GM18870 (cell line): ENCODE data around the gene DYNC2H1.
"Not testable (repeated sequence)": the region's sequence is repeated elsewhere in the genome, so short reads cannot be mapped to it uniquely, and the experiment has no call there.

Experiments used
- ATAC-seq: cut with Tn5 transposase; IDR thresholded peaks from one replicate; pipeline ENCODE4 v1.9.1; 2021; ENCODE audit warnings: moderate library complexity; ENCODE audit not compliant: unreplicated experiment

DYNC2H1 gene

DNA sequence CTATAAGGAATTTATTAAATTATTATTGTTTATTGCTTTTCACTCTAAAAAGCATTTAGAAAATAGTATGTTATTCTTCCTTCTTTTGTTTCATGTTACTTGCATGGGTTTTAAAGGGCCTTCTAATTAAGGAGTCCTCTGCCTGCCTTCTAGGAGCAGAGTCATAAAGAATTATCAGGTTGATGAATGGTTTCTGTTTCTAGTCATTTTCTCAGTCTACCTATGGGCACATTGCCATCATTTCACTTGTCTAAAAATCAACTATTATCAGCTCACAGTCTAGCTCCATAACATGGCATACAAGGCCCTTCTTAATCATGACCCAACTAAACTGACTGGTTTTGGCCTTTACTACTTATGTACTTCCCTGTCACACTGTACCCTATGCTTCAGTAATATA, 16.2 kb downstream of the DYNC2H1 start:
- ATAC-seq, result no peak

DNA sequence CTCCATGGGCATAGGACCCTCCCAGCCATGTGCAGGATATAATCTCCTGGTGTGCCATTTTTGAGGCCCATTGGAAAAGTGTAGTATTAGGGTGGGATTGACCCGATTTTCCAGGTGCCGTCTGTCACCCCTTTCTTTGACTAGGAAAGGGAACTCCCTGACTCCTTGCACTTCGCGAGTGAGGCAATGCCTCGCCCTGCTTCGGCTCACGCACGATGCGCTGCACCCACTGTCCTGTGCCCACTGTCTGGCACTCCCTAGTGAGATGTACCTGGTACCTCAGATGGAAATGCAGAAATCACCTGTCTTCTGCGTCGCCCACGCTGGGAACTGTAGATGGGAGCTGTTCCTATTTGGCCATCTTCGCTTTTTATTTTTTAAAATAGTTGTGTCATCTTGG, 32.8 kb downstream of the DYNC2H1 start:
- ATAC-seq, result not testable (repeated sequence)

DNA sequence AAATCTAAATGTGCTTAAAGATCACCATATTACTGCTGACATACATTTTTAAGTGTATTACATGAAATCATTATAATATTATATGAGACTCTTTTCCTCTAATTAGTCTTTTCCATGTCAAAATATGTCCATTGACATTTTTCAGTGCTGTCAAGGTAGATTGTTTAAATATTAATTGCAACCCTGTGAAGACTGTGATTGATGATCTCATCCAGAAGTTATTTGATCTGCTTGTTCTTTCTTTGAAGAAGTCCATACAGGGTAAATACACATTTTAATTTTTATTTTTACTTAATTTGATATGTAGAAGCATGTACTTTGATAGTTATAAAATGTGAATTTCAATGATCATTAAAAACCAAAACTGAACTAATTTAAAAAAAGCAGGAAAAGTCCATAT, 38.4 kb downstream of the DYNC2H1 start:
- ATAC-seq, result no peak

DNA sequence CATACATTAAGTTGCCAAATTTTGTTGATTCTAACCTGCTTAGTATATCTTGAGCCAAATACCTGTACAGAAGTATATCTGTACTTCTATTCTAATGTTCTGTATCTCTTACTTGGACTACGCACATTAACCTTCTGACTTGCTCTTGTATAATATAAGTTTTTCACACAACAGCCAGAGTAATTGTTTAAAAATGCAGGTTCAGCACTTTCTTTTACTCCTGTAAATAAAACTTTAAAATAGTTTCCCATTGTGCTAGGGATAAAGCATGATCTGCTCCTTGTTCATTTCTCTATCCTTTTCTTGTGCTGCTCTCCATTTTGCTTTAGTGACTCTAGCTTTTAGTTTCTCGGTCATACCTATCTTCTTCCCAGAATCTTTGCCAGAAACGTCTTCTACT, 48.3 kb downstream of the DYNC2H1 start:
- ATAC-seq, result no peak

DNA sequence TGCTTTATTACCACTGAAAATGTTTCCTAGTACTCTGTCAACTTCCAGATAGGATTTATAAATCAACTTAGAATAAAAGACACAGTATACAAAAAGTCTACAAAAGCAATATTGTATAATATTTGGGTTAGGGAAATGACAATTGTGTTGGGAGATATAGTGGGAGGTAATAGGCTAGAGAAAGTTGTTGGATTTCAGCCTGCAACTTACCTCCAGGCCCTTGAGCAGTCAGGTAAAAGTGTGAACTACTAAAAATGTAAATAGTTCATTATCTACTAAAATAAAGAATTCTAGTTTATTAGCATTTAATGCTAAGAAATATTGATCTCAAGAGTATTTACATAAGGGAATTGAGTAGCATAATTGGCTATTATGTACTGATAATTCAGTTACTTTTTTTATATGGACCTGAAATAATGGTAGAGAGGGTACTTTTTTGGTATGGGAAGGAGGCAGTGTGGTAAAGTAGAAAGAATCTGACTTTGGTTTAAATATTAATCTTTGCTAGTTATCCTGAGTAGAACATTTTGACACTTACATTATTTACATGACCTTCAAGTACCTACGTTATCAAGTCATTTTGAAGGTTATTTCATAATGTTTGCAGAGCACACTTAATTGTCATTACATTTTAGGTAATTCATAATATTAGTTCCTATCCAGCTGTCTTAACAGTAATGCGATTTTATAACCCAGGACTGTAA, 55.0 kb downstream of the DYNC2H1 start:
- no peak for ATAC-seq

DNA sequence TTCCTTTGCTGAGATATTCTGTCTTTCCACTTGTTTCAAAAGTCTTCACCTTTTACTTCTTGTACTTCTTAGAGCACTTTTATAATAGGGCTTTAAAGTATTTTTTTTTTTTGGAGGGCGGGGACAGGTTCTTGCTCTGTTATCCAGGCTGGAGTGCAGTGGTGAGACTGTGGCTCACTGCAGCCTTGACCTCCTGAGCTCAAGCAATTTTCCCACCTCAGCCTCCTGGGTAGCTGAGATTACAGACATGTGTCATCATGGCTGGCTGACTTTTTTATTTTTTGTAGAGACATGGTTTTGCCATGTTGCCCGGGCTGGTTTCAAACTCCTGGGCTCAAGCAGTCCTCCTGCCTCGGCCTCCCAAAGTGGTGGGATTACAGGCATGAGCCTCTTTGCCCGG, 57.9 kb downstream of the DYNC2H1 start:
- ATAC-seq, result no peak

DNA sequence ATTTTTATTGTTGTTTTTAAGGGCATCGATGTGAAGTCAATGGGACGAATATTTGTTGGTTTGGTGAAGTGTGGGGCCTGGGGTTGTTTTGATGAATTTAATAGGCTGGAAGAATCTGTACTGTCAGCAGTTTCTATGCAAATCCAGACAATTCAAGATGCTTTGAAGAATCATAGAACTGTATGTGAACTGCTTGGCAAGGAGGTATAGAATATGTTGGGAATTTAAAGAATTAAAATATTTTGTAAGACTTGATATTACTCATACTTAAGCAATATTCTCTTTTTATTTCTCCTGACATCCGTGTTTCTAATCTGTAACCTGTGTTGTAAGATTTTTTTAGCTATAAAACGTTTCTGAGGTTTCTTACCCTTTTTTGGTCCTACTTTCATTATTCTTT, 61.6 kb downstream of the DYNC2H1 start:
- ATAC-seq, result no peak

DNA sequence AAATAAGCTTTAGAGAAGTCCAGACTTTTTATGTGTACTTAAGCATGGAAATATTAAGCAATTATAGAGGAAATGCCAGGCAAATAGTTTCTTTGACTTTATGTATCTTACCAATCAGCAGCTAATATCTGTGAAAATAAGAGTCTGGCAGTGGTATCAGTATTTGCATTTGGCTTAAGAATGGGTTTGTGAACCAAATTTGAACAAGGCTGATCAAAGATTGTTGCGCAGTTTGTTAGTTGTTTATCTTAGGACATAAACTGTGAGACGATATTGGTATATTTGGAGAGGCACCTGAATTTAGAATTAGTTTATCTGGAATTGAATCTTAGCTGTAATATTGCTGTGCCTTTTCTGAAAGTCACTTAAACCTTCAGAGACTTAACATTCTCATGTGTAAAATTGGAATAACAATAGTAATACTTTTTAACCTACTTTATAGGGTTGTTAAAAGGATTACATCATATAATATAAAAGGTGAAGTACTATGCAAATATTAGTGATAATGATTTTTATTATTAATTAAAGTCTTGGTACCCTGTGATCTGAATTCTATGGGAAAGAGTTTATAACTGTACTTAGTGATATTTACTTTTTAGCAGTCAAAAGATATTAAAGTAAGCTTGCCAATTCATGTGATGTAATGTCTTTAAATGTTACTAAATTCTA, 66.4 kb downstream of the DYNC2H1 start:
- ATAC-seq, result no peak

DNA sequence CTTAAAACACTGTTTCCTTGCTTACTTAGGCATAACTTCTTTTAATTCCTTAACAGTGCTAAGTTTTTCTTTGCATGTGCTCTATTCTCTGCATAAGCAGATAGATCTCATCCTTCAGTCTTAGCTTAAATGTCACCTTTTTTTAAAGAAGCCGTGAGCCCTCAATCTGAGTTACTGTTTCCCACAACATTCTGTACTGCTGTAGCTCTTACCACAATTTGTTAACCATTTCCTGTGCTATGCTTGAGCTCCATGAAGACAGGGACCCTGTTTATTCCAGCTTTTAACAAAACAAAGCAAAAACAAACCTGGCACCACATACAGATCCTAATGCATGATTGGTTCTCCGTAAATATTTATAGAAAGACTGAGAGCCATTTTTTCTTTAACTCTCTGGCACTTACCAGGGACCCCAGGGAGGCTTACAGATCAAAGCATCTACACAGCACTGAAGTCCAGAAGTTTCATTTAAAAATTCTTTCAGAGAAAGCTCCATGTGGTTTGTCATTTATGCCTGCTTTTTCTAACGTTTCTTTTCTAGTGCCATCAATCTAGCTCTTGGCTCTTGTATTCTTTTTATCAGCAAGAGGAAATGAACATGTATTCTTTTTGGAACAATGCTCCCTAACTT, 74.9 kb downstream of the DYNC2H1 start:
- ATAC-seq, result no peak

DNA sequence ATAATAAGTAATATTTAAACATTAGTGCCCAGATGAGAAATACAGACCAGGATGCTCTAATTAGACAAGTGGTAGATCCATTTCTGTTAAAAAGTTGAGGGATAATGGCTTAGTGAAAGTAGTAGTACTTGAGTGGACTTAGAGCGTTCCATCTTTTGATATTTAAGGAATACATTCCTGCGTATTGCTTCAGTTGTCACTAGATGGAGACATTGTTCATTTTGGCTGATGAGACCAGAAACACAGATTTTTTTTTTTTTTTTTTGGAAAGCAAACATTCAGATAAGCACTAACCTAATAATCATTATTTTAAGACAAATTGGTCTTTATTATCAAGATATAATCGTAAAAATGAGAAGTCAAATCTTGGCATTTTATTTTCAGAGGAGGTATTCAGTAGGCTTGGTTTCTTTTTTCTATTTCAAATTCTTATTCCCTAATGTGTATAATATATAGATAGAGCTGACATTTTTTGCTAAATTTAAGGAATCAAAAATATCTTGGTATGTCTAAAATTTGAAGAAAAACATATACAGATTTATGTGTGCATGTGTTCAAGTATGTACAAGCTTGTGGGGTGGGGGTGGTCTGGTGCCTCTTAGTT, 92.9 kb downstream of the DYNC2H1 start:
- no peak for ATAC-seq

DNA sequence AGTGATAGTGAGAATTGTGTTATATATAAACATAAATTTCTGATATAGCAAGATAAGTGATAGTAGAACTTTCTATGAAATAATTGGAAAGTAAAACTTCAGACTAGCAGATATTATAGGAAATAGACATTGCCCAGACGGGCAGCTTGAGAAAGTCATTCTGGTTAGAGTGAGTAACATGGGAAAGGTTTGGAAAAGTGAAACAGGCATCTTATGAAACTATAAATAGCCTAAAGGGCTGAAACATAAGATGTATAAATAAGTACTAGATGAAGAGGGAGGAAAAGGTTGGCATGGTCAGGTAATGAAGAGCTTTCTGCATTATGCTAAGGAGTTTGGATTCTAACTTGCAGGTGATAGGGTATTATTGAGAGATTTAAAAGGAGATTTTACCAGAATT, 101.3 kb downstream of the DYNC2H1 start:
- ATAC-seq, result no peak

DNA sequence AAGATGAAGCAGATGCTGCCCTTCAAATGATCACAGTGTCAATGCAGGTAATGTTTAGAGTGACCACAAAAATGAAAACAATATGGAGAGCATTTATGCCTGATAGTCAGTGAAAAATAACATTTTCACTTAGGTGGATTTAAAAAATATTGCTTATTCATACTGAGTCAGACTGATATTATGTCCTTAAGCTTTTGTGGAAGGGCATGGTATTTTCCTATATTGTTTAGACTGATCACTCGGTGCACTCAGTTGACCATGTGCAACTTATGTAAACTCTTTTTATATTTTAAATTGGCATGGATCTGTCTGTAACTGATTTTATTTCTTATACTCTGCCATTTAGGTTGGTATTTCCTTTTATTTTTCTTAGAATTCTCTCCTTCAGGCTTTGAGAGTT, 106.6 kb downstream of the DYNC2H1 start:
- no peak for ATAC-seq

DNA sequence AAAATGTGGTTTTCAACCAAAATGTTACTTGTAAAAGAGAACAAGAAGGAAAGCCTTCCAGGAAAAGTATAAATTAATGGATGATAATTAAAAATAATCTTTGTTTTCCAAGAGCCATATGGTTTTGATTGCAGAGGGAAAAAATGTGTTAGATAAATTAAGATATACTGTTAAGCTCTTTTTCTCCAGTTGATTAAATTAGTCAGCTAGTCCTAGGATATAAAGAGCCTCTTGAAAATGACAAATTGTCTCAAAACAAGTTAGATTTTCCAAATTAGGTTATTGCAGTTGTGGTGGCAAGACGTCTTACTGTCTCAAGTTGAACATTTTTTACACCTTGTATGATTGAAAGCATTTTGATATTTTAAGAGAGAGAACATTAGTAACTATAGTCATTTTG, 110.9 kb downstream of the DYNC2H1 start:
- no peak for ATAC-seq

DNA sequence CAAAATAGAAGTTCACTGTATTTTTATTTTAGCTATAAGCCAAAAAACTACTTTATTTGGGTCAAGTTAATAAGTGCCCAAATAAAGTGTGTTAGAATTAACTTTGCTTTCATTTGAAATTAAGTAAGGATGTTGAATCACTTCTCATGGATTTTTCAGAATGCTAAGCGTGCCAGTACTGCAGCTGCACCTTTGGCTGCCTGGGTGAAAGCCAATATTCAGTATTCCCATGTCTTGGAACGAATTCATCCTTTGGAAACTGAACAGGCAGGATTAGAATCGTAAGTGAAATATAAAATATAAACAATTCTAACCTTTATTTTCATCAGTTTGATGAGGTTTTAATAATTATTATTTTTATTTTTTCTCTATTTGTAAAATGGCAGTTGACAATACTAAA, 113.6 kb downstream of the DYNC2H1 start:
- ATAC-seq, result no peak

DNA sequence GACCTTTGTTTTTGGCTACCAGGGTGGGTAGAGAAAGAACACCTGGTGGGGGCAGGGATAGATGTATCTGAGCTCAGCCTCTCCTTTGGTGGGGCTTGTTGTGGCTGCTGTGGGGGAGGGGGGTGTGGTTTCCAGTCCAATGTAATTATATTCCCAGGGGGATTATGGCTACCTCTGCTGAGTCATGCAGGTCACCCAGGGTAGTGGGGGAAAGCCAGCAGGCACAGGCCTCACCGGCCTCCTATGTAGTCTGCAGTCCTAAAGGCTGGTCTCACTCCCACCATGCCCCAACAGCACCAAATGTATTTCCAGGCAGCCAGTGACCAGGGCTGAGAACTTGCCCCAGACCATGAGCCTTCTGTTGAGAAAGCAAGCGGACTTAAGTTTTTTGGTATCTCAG, 119.6 kb downstream of the DYNC2H1 start:
- ATAC-seq, result no peak

DNA sequence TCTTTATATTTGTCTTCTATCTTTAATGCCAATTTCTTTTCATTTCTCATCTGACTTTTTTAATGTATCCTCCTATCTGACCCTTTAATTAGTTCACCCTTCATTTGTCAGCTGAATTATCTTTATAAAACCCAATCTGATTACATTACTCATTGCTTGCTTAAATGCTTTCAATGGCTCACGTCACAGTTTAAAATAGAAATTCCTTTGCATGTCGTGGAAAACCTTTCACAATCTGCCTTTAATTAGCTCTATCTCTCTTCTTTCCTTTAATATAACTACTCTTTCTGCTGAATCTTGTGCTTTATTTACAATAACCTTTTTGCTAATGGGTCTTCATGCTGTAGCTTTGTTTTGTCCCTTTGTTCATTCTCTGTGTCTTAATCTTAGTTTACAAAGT, 125.7 kb downstream of the DYNC2H1 start:
- ATAC-seq, result no peak

DNA sequence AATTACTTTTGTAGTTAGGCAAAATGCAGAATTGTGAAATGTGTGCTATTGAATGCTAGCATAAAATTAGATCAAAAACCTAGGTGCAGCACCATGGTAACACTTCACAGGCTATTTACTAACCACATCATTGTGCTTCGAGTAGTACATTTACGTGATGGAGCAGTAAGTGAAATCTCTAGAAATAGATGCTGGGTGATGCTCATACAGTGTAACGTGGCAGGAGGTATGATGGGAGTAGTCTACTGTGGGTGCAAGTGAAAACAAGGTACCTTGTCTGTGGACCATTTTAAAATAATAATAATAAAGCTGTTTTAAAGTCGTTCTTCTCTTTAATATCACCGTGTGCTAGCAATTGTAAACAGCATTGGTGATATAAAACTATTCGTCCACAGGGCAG, 132.3 kb downstream of the DYNC2H1 start:
- ATAC-seq, result no peak

DNA sequence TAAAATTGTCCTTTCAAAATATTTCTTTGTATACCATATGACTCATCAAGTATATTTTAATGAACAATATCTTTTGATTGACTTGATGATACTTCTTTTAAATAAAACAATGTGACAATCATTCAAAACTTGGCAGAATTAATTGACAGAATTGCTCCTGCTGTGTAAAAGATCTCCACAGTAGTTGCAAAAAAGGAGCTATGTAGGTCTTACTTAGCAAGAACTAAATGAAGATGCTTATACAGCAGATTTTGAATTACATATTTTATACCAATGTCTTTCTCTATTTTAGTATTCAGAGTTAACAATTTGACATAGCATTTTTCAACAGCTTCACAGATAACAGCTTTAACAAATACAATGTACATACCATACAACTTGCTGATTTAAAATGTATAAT, 144.9 kb downstream of the DYNC2H1 start:
- no peak for ATAC-seq

DNA sequence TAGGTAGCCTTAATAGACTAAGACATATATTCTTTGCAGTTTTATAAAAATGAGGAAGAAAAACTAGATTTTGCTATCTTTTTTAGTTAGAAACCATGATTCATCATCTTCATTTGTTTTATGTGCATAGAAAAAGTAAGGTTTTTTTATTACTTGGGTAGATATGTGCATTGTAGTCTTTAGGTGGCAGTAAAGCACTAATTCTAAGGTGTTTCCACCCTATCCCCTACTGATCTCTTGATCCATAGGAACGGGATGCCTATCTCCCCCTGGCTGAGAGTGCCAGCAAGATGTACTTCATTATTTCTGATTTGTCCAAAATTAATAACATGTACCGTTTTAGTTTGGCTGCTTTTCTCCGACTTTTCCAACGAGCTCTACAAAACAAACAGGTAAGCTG, 148.1 kb downstream of the DYNC2H1 start:
- no peak for ATAC-seq

DNA sequence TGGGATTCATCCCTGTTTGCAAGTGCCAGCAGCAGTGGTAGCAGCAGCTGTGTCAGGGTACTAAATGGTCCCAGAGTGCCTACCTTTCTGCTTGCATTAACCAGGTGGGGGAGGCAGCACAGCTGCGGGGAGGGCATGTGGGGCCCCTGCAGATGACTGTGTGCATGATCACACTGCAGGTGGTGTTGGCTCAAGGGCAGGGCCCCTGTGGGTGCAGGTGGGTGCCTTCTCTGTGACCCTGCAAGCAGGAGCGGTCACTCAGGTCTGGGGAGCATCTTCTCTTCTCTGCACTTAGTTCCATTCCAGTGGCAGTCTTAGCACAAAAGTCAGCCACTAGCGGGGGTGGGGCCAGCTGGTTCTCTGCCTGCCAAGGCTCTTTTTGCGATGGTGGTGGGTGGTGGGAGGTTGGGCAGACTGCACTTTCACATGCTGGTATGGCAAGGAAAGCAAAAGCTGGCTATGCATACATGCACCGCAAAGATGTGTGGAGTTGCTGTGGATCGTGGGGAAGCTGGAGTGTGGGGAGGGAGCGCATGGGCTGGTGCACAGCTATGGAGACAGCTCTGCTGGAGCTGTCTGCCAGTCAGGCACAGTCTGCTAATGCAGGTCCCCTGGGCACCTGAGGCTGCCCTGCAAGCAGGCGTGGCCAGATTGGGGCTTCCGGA, 157.1 kb downstream of the DYNC2H1 start:
- ATAC-seq, result no peak

DNA sequence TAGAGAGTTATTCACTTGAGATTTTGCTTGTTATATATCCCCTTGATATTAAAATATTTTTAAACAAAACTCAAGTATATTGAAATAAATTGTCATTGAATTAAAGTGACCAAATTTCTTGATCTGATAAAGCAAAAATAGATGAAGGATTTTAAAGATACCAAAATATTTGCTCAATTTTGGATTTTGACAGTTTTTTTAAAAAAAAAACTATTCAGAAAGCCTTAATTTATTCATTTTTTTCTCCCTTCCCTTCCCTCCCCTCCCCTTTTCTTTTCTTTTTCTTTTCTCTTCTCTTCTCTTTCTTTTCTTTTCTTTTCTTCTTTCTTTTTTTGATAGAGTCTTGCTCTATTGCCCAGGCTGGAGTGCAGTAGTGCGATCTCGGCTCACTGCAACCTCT, 163.7 kb downstream of the DYNC2H1 start:
- no peak for ATAC-seq

DNA sequence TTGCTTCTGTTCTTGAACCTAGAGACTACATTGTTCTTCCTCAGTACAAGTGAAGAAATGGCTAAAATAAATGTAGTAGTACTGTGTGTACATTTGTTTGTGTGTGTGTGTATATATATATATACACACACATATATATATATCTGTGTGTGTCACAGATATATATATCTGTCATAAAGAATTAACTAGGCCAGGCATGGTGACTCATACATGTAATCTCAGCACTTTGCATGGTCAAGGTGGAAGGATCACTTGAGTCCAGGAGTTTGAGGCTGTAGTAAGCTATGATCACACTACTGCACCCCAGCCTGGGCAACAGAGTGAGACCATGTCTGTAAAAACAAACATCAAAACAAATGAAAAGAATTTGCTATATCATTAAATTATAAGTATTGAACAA, 164.8 kb downstream of the DYNC2H1 start:
- no peak for ATAC-seq
